Neuron (in vitro differentiated cells): ENCODE measurements around the gene HECW1.

Experiments used
- H2AFZ ChIP-seq: one replicate; pipeline ENCODE4 v1.6.1; 2013; ENCODE audit warnings: low read depth, mild to moderate bottlenecking, inconsistent platforms, low read length, moderate library complexity
- H3K27me3 ChIP-seq: one replicate; pipeline ENCODE4 v1.6.1; 2013; ENCODE audit warnings: low read length; ENCODE audit not compliant: insufficient read depth
- H3K36me3 ChIP-seq: one replicate; pipeline ENCODE4 v1.6.1; 2013; ENCODE audit warnings: low read length; ENCODE audit not compliant: insufficient read depth
- H3K4me1 ChIP-seq: one replicate; pipeline ENCODE4 v1.6.1; 2013; ENCODE audit warnings: low read length; ENCODE audit not compliant: insufficient read depth
- H3K4me3 ChIP-seq: 2 replicates; pipeline ENCODE4 v1.5.1; 2013; ENCODE audit warnings: mild to moderate bottlenecking, low read length, moderate library complexity
- H3K9me3 ChIP-seq: one replicate; pipeline ENCODE4 v1.6.1; 2013; ENCODE audit warnings: low read length

HECW1 gene

GRCh38 chr7:43364391-43364790 is 251.9 kb downstream of the HECW1 start:
- Histone ChIP-seq H2AFZ (no peak overlapping the region), H3K4me1 (no peaks in the 10 kb centered on the region), H3K36me3 (no peaks in the 10 kb centered on the region), H3K4me3 (no peak overlapping the region), H3K9me3 (no peaks in the 10 kb centered on the region), H3K27me3 (no peaks in the 10 kb centered on the region)

DNA sequence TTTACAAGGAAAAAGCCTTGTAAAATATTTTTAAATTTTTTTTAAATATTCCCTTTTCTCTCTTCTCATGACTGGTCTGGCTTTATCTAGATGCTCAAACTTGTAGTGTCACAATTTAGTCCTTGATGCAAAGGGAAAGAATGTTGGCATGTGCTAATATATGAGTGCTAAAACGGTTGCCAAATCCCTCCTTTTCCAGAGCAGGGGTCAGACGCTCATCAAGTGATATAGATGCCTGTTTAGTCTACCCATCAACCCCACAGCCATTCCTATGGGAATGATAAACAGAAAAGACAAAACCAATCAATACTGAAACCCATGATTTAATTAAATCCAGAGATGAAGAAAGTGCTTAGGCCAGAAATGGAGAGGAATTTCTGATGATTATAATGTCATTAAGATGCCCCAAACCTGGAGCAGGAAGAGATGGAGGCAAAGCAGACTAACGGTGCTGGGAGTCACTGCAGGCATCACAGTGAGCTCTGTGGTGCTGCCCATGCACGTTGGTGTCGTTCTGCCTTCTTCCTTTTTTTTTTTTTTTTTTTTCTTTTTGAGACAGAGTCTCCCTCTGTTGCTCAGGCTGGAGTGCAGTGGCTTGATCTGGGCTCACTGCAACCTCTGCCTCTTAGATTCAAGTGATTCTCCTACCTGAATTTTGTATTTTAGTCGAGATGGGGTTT is 260.4 kb downstream of the HECW1 start:
- Histone ChIP-seq H3K9me3 (no peaks in the 10 kb centered on the region), H3K4me3 (no peak overlapping the region), H3K4me1 (no peaks in the 10 kb centered on the region), H3K36me3 (no peaks in the 10 kb centered on the region), H2AFZ (no peak overlapping the region), H3K27me3 (no peaks in the 10 kb centered on the region)

- Histone ChIP-seq H3K4me3 (no peak overlapping the region), H3K36me3 (no peaks in the 10 kb centered on the region), H2AFZ (no peak overlapping the region), H3K27me3 (no peaks in the 10 kb centered on the region), H3K9me3 (no peaks in the 10 kb centered on the region), H3K4me1 (no peaks in the 10 kb centered on the region)
These were observed 264.9 kb downstream of the HECW1 start for GRCh38 chr7:43377196-43377960.

- Histone ChIP-seq H3K4me1 (no peaks in the 10 kb centered on the region), H3K9me3 (no peaks in the 10 kb centered on the region), H2AFZ (no peak overlapping the region), H3K36me3 (no peaks in the 10 kb centered on the region), H3K27me3 (no peaks in the 10 kb centered on the region), H3K4me3 (no peak overlapping the region)
These were observed 266.8 kb downstream of the HECW1 start for GRCh38 chr7:43379210-43379609.

GRCh38 chr7:43384616-43385308 is 272.3 kb downstream of the HECW1 start:
- Histone ChIP-seq H3K9me3 (peaks cover 2% of the 10 kb centered on the region), H3K4me1 (peaks cover 3% of the 10 kb centered on the region), H3K36me3 (no peaks in the 10 kb centered on the region), H2AFZ (no peak overlapping the region), H3K4me3 (no peak overlapping the region), H3K27me3 (no peaks in the 10 kb centered on the region)

GRCh38 chr7:43385309-43385680 is 272.8 kb downstream of the HECW1 start:
- Histone ChIP-seq H3K4me1 (peaks cover 3% of the 10 kb centered on the region), H3K27me3 (no peaks in the 10 kb centered on the region), H3K36me3 (no peaks in the 10 kb centered on the region), H3K9me3 (peaks cover 2% of the 10 kb centered on the region), H3K4me3 (no peak overlapping the region), H2AFZ (no peak overlapping the region)

- H3K4me1 ChIP-seq = peaks cover 3% of the 10 kb centered on the region
- H3K9me3 ChIP-seq = peaks cover 2% of the 10 kb centered on the region
- no peak overlapping the region for H2AFZ ChIP-seq
- no peaks in the 10 kb centered on the region for H3K36me3 ChIP-seq
- H3K27me3 ChIP-seq = no peaks in the 10 kb centered on the region
- no peak overlapping the region for H3K4me3 ChIP-seq
These were observed 273.4 kb downstream of the HECW1 start for GRCh38 chr7:43385856-43386255.

DNA sequence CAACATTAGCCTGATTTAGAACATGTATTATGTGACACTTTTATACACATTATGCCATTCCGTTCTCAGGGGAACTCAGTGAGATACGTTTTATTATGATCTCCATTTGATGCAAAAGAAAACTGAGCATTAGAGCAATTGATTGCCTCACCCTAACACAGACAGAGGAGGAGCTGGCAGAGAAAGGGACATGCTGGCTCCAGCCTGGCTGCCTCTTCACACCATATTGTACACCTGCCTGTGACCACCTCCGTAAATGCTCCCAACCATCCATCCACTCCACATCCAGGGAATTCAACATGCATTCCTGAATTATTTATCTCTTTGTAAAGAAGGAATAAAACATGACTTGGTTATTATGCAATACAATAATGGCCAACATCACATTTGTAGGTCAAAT is 275.5 kb downstream of the HECW1 start:
- H3K36me3 ChIP-seq = no peaks in the 10 kb centered on the region
- peaks cover 2% of the 10 kb centered on the region for H3K9me3 ChIP-seq
- no peak overlapping the region for H3K4me3 ChIP-seq
- H2AFZ ChIP-seq = no peak overlapping the region
- peaks cover 10% of the 10 kb centered on the region for H3K4me1 ChIP-seq
- H3K27me3 ChIP-seq = no peaks in the 10 kb centered on the region

DNA sequence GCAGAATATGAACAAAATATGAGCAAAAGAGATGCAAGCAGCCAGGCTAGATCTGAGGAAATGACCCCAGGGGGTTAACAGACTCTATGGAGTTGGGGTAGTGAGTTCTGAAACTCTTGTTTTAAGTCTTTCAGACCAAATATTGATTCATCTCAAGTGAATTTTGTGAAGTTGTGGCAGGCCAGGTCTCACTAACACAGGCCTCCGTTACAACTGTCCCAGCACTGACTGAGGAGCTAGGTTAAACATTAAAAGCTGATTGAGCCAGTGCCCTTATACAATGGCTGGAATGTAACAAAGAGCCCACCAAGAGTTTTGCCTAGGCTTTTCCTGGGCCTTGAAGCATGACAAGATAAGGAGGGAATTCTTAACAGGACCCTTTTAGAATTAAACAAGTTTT is 278.1 kb downstream of the HECW1 start:
- no peaks in the 10 kb centered on the region for H3K27me3 ChIP-seq
- H3K36me3 ChIP-seq = no peaks in the 10 kb centered on the region
- H2AFZ ChIP-seq = no peak overlapping the region
- H3K4me1 ChIP-seq = peaks cover 18% of the 10 kb centered on the region
- peaks cover 2% of the 10 kb centered on the region for H3K9me3 ChIP-seq
- H3K4me3 ChIP-seq = no peak overlapping the region

DNA sequence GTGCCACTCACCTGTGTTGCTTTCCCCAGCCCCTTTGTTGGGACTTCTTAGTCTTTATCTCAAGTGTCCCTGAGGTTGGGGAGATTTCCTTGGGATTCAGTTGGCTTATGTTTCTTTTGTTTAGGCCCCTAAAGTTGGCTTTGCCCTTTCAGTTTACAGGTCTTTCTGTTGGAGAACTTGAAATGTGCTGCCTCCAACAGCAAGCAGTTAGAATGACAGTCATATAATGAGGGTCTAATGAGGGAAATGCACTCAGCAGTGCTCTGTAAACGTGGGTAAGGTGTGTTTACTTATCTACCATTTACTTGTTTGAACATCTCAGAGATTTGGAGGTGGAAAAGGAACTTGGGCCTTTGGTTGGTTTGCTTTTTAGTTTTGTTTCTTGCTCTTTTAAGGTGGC is 279.1 kb downstream of the HECW1 start:
- H2AFZ ChIP-seq = no peak overlapping the region
- H3K36me3 ChIP-seq = no peaks in the 10 kb centered on the region
- peaks cover 20% of the 10 kb centered on the region for H3K4me1 ChIP-seq
- no peaks in the 10 kb centered on the region for H3K27me3 ChIP-seq
- no peaks in the 10 kb centered on the region for H3K9me3 ChIP-seq
- no peak overlapping the region for H3K4me3 ChIP-seq

- Histone ChIP-seq H3K9me3 (no peaks in the 10 kb centered on the region), H3K27me3 (no peaks in the 10 kb centered on the region), H3K36me3 (no peaks in the 10 kb centered on the region), H2AFZ (peak overlapping the region; percentile 53), H3K4me1 (peaks cover 20% of the 10 kb centered on the region), H3K4me3 (no peak overlapping the region)
These were observed 280.3 kb downstream of the HECW1 start for GRCh38 chr7:43392638-43393330.

DNA sequence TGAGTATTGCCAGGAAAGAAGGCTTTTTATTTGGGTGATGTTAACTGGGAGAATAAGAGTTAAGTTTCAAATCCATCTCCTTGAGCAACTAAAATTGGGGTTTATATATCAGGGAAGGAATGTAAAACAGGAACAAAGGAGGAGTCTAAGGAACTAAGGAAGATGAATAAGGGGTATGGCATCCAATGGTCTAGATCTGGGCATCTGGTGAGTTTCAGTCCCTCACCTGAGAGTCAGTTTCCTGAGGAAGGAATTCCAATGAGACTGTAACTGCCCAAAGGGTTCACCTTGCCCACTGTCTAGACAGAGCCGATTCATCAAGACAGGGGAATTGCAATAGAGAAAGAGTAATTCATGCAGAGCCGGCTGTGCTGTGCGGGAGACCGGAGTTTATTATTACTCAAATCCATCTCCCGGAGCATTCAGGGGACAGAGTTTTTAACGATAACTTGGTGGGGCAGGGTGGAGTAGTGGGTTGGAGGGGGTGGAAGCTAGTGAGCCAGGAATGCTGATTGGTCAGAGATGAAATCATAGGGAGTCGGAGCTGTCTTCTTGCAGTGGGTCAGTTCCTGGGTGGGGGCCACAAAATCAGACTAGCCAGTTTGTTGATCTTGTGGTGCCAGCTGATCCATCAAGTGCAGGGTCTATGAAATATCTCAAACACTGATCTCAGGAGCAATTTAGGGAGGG is 282.1 kb downstream of the HECW1 start:
- Histone ChIP-seq H2AFZ (no peak overlapping the region), H3K36me3 (no peaks in the 10 kb centered on the region), H3K4me1 (peaks cover 17% of the 10 kb centered on the region), H3K4me3 (no peak overlapping the region), H3K27me3 (no peaks in the 10 kb centered on the region), H3K9me3 (no peaks in the 10 kb centered on the region)
